AG04449 (cell line): ENCODE measurements around the gene AGBL4.

Source experiments
- CTCF ChIA-PET: fragments of 350-600 bp; formaldehyde crosslinking; extraction: SDS; loops from one replicate; lab custom pipeline; 2021; ENCODE audit warnings: antibody characterized with exemption; lab: Yijun Ruan, JAX
- POLR2A ChIA-PET: fragments of 400-600, 350-600 bp; formaldehyde crosslinking; extraction: SDS; loops from one replicate; lab custom pipeline; 2020; ENCODE audit warnings: antibody characterized with exemption, inconsistent platforms; lab: Yijun Ruan, JAX
- DNase-seq: peaks from one replicate; pipeline ENCODE4 v3.0.0-alpha.2; 2010; ENCODE audit warnings: low read depth, low spot score
- H3K4me3 ChIP-seq: 2 replicates; pipeline ENCODE4 v1.5.1; 2011; ENCODE audit warnings: low read depth, mild to moderate bottlenecking, control low read depth, low read length
- CTCF ChIP-seq: IDR thresholded peaks from one replicate; pipeline ENCODE4 v1.5.1; 2011; ENCODE audit warnings: mild to moderate bottlenecking, moderate library complexity, low read length, control low read depth, inconsistent platforms; ENCODE audit not compliant: insufficient read depth; ENCODE audit errors: missing control alignments

Gene AGBL4

GRCh38 chr1:48887796-48888195 is 1136.0 kb downstream of the AGBL4 start:
- H3K4me3 ChIP-seq: no peak overlapping the region
- POLR2A ChIA-PET: no interaction called here
- DNase-seq: no peak
- TF ChIP-seq CTCF: no peak
- CTCF ChIA-PET: no interaction called here

- ChIA-PET CTCF (no interaction called here), POLR2A (no interaction called here)
- TF ChIP-seq CTCF: no peak
Observed at GRCh38 chr1:48882020-48882419, 1141.7 kb downstream of the AGBL4 start.

GRCh38 chr1:48878191-48878940 is 1145.4 kb downstream of the AGBL4 start:
- ChIA-PET CTCF (interaction anchor here (1.0 to 1.6 kb wide), 4 partner anchors 8 to 61 kb away, joined by 3 to 4 read pairs (median 3); no protein-coding TSS in a partner anchor), POLR2A (interaction anchor here (1.0 kb wide), 2 partner anchors 26 to 182 kb away, joined by 3 read pairs; no protein-coding TSS in a partner anchor)
- no peak for TF ChIP-seq CTCF
- peak; percentile 82 for DNase-seq
- H3K4me3 ChIP-seq: no peak overlapping the region; the same call in 1 of the 2 replicates

More at GRCh38 chr1:48882020-48882419, 1141.7 kb downstream of the AGBL4 start:
- no peak overlapping the region for H3K4me3 ChIP-seq
- DNase-seq: no peak

GRCh38 chr1:48876330-48876785 is 1147.4 kb downstream of the AGBL4 start:
- no peak for DNase-seq
- no peak overlapping the region for H3K4me3 ChIP-seq
- ChIA-PET POLR2A (interaction anchor here (1.0 kb wide), 1 partner anchor 24 kb away, joined by 3 read pairs; no protein-coding TSS in a partner anchor), CTCF (interaction anchor here (0.7 to 1.4 kb wide), 6 partner anchors 9 to 199 kb away, joined by 3 to 5 read pairs (median 3); no protein-coding TSS in a partner anchor)
- TF ChIP-seq CTCF: no peak

GRCh38 chr1:48875552-48876329 is 1148.0 kb downstream of the AGBL4 start:
- ChIA-PET CTCF (interaction anchor here (0.7 to 1.4 kb wide), 8 partner anchors 10 to 199 kb away, joined by 3 to 5 read pairs (median 3); no protein-coding TSS in a partner anchor), POLR2A (interaction anchor here (1.0 kb wide), 1 partner anchor 23 kb away, joined by 3 read pairs; no protein-coding TSS in a partner anchor)
- no peak overlapping the region for H3K4me3 ChIP-seq
- TF ChIP-seq CTCF: peak; percentile 8
- no peak for DNase-seq
